Fibroblast of lung (primary cell): ENCODE data around the gene ATRNL1.

Experiments
- CTCF ChIP-seq, 2 donors: IDR thresholded peaks in 1 of 2; conservative IDR thresholded peaks in 1 of 2; 1 replicate in 1 of 2; 2 replicates in 1 of 2; pipeline ENCODE4 v1.5.1; 2011 to 2012; ENCODE audit warnings: low read length in 2 of 2, control low read depth in 1 of 2, inconsistent platforms in 1 of 2, low read depth in 1 of 2, mild to moderate bottlenecking in 1 of 2
- EZH2 ChIP-seq: IDR thresholded peaks from 2 replicates; pipeline ENCODE4 v1.5.1; 2012; ENCODE audit warnings: low read length, control low read depth, mild to moderate bottlenecking; ENCODE audit errors: missing control alignments

DNA sequence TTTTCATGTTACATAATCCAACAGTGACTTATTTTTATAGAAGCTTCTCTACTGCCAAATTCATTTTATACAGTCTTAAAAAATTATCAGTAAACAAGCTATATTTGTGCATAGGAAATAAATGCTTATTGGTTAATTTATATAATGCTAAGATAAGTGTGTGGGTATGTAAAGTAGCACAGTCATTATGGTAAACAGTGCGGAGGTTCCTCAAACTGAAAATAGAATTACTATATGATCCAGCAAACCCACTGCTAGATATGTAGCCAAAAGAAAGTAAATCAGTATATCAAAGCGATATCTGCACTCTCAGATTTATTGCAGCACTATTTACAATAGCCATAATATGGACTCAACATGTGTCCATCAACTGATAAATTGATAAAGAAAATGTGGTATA lies 71.1 kb downstream of the ATRNL1 start:
- TF ChIP-seq CTCF (conservative IDR thresholded peaks at IDR 0.05 in 1 of 2, IDR thresholded peaks at IDR 0.05 in 1 of 2; ENCODE audit: low read depth in 1 of 2, low read length in 2 of 2) (no peak), EZH2 (no peak)
